ENCODE measurements around the gene FBXO44. TPM values are rescaled to one million over a fixed set of nuclear protein-coding genes. Genes with fewer than 3 reads are reported as not detected.

The FBXO44 gene
- total and polyA plus RNA-seq, 7 experiments from 2014 or later: 11.3 to 67.1 (median 35.5) TPM

DNA sequence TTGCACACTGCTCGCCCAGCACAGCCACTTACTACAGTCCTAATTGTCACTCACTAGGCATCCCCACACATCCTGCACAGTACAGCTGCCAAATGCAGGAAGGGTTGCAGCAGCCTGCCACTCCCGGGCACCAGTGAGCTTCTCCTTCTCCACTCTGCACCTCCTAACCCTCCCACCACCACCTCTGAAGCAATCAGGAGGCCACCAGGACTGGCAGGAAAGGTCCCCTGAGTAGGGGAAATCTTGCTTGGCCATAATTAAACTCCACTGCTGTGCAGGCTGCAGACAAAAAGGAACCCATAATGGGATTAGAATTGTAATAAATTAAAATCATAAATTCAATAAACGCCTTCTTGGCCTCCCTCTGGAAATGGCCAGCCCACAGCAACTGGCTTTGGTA, 32.3 kb upstream of the FBXO44 start:
- intact Hi-C loops (cut with micrococcal nuclease): no loop called here
- ATAC-seq (no peak), DNase-seq (no peak)
- Mint-ChIP-seq H3K9me3 (peaks cover 0 to 2% (median 0%) of the 10 kb centered on the region in 11 donors), H3K27me3 (peaks cover 2 to 31% (median 5%) of the 10 kb centered on the region in 5 donors), H3K36me3 (peaks cover 0 to 3% (median 0%) of the 10 kb centered on the region in 5 donors), H3K4me1 (peaks cover 0 to 2% (median 0%) of the 10 kb centered on the region in 7 donors), H3K4me3 (no peak overlapping the region), H3K27ac (no peak overlapping the region)
- Histone ChIP-seq H3K9me3 (ENCODE audit: control insufficient read depth in 2 of 3, low read length in 3 of 3) (no peaks in the 10 kb centered on the region), H3K4me1 (ENCODE audit: control insufficient read depth in 2 of 2, insufficient read depth in 2 of 2, low read length in 2 of 2) (no peaks in the 10 kb centered on the region), H3K27ac (ENCODE audit: low read depth, low read length) (no peak overlapping the region), H3K27me3 (ENCODE audit: control insufficient read depth in 2 of 2, insufficient read depth in 2 of 2, low read length in 2 of 2) (no peaks in the 10 kb centered on the region), H3K4me3 (ENCODE audit: low read length) (no peak overlapping the region), H3K36me3 (ENCODE audit: control insufficient read depth in 2 of 3, insufficient read depth in 3 of 3, low read length in 3 of 3) (no peaks in the 10 kb centered on the region)
- ChIA-PET CTCF (interaction anchor here (1.0 kb wide), 1 partner anchor 585 kb away, joined by 3 read pairs; no protein-coding TSS in a partner anchor), POLR2A (no interaction called here)

DNA sequence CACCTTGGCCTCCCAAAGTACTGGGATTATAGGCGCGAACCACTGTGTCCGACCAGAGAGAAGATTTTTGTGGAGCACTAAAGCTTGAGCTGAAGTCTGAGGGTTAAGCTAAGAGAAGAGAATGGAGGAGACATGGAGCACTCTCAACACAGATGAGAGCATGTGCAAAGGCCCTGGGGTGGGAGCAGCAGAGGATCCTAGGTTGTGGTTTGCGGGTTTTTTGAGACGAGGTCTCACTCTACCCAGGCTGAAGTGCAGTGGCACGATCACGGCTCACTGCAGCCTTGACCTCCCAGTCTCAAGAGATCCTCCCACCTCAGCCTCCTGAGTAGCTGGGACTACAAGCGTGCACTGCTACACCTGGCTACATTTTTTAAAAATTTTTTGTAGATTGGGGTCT, 31.0 kb upstream of the FBXO44 start:
- Histone ChIP-seq H3K4me1 (ENCODE audit: control insufficient read depth in 2 of 2, insufficient read depth in 2 of 2, low read length in 2 of 2) (no peaks in the 10 kb centered on the region), H3K4me3 (ENCODE audit: low read length) (no peak overlapping the region), H3K27me3 (ENCODE audit: control insufficient read depth in 2 of 2, insufficient read depth in 2 of 2, low read length in 2 of 2) (no peaks in the 10 kb centered on the region), H3K27ac (ENCODE audit: low read depth, low read length) (no peak overlapping the region), H3K36me3 (ENCODE audit: control insufficient read depth in 2 of 3, insufficient read depth in 3 of 3, low read length in 3 of 3) (no peaks in the 10 kb centered on the region), H3K9me3 (ENCODE audit: control insufficient read depth in 2 of 3, low read length in 3 of 3) (no peaks in the 10 kb centered on the region)
- Mint-ChIP-seq H3K4me1 (peaks cover 0 to 2% (median 0%) of the 10 kb centered on the region in 7 donors), H3K27me3 (peaks cover 2 to 41% (median 6%) of the 10 kb centered on the region in 5 donors), H3K27ac (no peak overlapping the region), H3K9me3 (peaks cover 0 to 2% (median 0%) of the 10 kb centered on the region in 11 donors), H3K36me3 (peaks cover 0 to 3% (median 0%) of the 10 kb centered on the region in 5 donors), H3K4me3 (no peak overlapping the region)
- ATAC-seq (no peak), DNase-seq (no peak)
- ChIA-PET CTCF (no interaction called here), POLR2A (no interaction called here)
- intact Hi-C loops (cut with micrococcal nuclease): no loop called here

- Mint-ChIP-seq H3K9me3 (peaks cover 0 to 2% (median 0%) of the 10 kb centered on the region in 11 donors), H3K36me3 (peaks cover 0 to 3% (median 0%) of the 10 kb centered on the region in 5 donors), H3K27ac (no peak overlapping the region), H3K27me3 (peaks cover 5 to 47% (median 20%) of the 10 kb centered on the region in 5 donors), H3K4me3 (no peak overlapping the region), H3K4me1 (no peaks in the 10 kb centered on the region)
- ATAC-seq: no peak
- Histone ChIP-seq H3K27ac (ENCODE audit: low read depth, low read length) (no peak overlapping the region), H3K4me3 (ENCODE audit: low read length) (no peak overlapping the region), H3K4me1 (ENCODE audit: control insufficient read depth in 2 of 2, insufficient read depth in 2 of 2, low read length in 2 of 2) (no peaks in the 10 kb centered on the region), H3K9me3 (ENCODE audit: control insufficient read depth in 2 of 3, low read length in 3 of 3) (no peaks in the 10 kb centered on the region), H3K27me3 (ENCODE audit: control insufficient read depth in 2 of 2, insufficient read depth in 2 of 2, low read length in 2 of 2) (no peaks in the 10 kb centered on the region), H3K36me3 (ENCODE audit: control insufficient read depth in 2 of 3, insufficient read depth in 3 of 3, low read length in 3 of 3) (no peaks in the 10 kb centered on the region)
- intact Hi-C loops (cut with micrococcal nuclease): no loop called here
- ChIA-PET CTCF (no interaction called here), POLR2A (no interaction called here)
- DNase-seq: no peak
Observed at GRCh38 chr1:11626551-11626950, 28.1 kb upstream of the FBXO44 start.

DNA sequence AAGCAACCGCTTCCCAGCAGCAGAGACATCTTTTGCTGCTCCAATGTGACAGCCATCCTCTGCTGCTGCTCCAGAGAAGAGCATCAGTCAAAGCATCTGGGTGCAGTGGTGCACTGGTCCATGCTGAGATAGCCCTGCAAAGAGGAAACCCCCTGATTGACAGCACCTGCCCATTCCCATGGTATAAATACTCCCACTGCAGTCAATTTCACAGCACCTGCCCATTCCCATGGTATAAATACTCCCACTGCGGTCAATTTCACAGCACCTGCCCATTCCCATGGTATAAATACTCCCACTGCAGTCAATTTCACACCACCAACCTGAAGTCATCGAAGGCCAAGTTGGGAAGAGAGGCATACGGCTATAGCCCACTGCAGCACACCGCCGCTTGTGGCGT, 25.9 kb upstream of the FBXO44 start:
- Mint-ChIP-seq H3K9me3 (no peaks in the 10 kb centered on the region), H3K4me3 (no peak overlapping the region), H3K27me3 (peaks cover 5 to 44% (median 17%) of the 10 kb centered on the region in 5 donors), H3K4me1 (no peaks in the 10 kb centered on the region), H3K36me3 (peaks cover 0 to 3% (median 0%) of the 10 kb centered on the region in 5 donors), H3K27ac (no peak overlapping the region)
- Histone ChIP-seq H3K27ac (ENCODE audit: low read depth, low read length) (no peak overlapping the region), H3K36me3 (ENCODE audit: control insufficient read depth in 2 of 3, insufficient read depth in 3 of 3, low read length in 3 of 3) (no peaks in the 10 kb centered on the region), H3K4me3 (ENCODE audit: low read length) (no peak overlapping the region), H3K9me3 (ENCODE audit: control insufficient read depth in 2 of 3, low read length in 3 of 3) (no peaks in the 10 kb centered on the region), H3K27me3 (ENCODE audit: control insufficient read depth in 2 of 2, insufficient read depth in 2 of 2, low read length in 2 of 2) (no peaks in the 10 kb centered on the region), H3K4me1 (ENCODE audit: control insufficient read depth in 2 of 2, insufficient read depth in 2 of 2, low read length in 2 of 2) (no peaks in the 10 kb centered on the region)
- no peak for ATAC-seq
- no peak for DNase-seq
- CTCF ChIA-PET: no interaction called here
- intact Hi-C loops (cut with micrococcal nuclease): no loop called here
- POLR2A ChIA-PET: interaction anchor here (0.7 kb wide), 1 partner anchor 487 kb away, joined by 3 read pairs; no protein-coding TSS in a partner anchor

- POLR2A ChIA-PET: no interaction called here
- peaks cover 0 to 3% (median 0%) of the 10 kb centered on the region in 5 donors for H3K36me3 Mint-ChIP-seq
Observed at GRCh38 chr1:11629184-11630016, 25.3 kb upstream of the FBXO44 start.

GRCh38 chr1:11634365-11635192, 20.1 kb upstream of the FBXO44 start:
- Histone ChIP-seq H3K4me1 (ENCODE audit: control insufficient read depth in 2 of 2, insufficient read depth in 2 of 2, low read length in 2 of 2) (no peaks in the 10 kb centered on the region), H3K4me3 (ENCODE audit: low read length) (no peak overlapping the region), H3K27me3 (ENCODE audit: control insufficient read depth in 2 of 2, insufficient read depth in 2 of 2, low read length in 2 of 2) (no peaks in the 10 kb centered on the region), H3K36me3 (ENCODE audit: control insufficient read depth in 2 of 3, insufficient read depth in 3 of 3, low read length in 3 of 3) (no peaks in the 10 kb centered on the region), H3K27ac (ENCODE audit: low read depth, low read length) (no peak overlapping the region), H3K9me3 (ENCODE audit: control insufficient read depth in 2 of 3, low read length in 3 of 3) (no peaks in the 10 kb centered on the region)
- ChIA-PET CTCF (interaction anchor here (1.0 to 2.2 kb wide), 3 partner anchors 11 to 597 kb away, joined by 4 to 10 read pairs (median 5); no protein-coding TSS in a partner anchor), POLR2A (no interaction called here)
- Mint-ChIP-seq H3K4me1 (peaks cover 0 to 2% (median 0%) of the 10 kb centered on the region in 7 donors), H3K9me3 (no peaks in the 10 kb centered on the region), H3K27ac (no peak overlapping the region), H3K36me3 (peaks cover 0 to 3% (median 0%) of the 10 kb centered on the region in 5 donors), H3K4me3 (no peak overlapping the region), H3K27me3 (peaks cover 9 to 17% (median 13%) of the 10 kb centered on the region in 5 donors)
- DNase-seq: no peak
- intact Hi-C loops (cut with micrococcal nuclease): no loop called here
- no peak for ATAC-seq

More at GRCh38 chr1:11629184-11630016, 25.3 kb upstream of the FBXO44 start:
- Mint-ChIP-seq H3K4me1 (no peaks in the 10 kb centered on the region), H3K27me3 (peaks cover 5 to 44% (median 18%) of the 10 kb centered on the region in 5 donors), H3K27ac (no peak overlapping the region), H3K9me3 (no peaks in the 10 kb centered on the region), H3K4me3 (no peak overlapping the region)
- ATAC-seq (no peak), DNase-seq (no peak)
- no peaks in the 10 kb centered on the region for H3K27me3 ChIP-seq (ENCODE audit: control insufficient read depth in 2 of 2, insufficient read depth in 2 of 2, low read length in 2 of 2)
- H3K4me1 ChIP-seq (ENCODE audit: control insufficient read depth in 2 of 2, insufficient read depth in 2 of 2, low read length in 2 of 2): no peaks in the 10 kb centered on the region
- intact Hi-C loops (cut with micrococcal nuclease): no loop called here
- no peaks in the 10 kb centered on the region for H3K36me3 ChIP-seq (ENCODE audit: control insufficient read depth in 2 of 3, insufficient read depth in 3 of 3, low read length in 3 of 3)
- no peak overlapping the region for H3K4me3 ChIP-seq (ENCODE audit: low read length)
- CTCF ChIA-PET: no interaction called here
- no peaks in the 10 kb centered on the region for H3K9me3 ChIP-seq (ENCODE audit: control insufficient read depth in 2 of 3, low read length in 3 of 3)
- H3K27ac ChIP-seq (ENCODE audit: low read depth, low read length): no peak overlapping the region
